Smooth muscle cell of bladder (primary cell): ENCODE data around the gene HES6. TPM values are rescaled to one million over a fixed set of nuclear protein-coding genes. Genes with fewer than 3 reads are reported as not detected.

ENCODE experiments used
- total RNA-seq: library from RNA; depleted of rRNA; stranded (reverse); fragments of >200 nt; gene quantifications from 2 replicates; pipeline ENCODE4 v1.2.3, GENCODE V29; 2014

The HES6 gene
- 0.92 and 4.0 TPM in 2 replicates for total RNA-seq

DNA sequence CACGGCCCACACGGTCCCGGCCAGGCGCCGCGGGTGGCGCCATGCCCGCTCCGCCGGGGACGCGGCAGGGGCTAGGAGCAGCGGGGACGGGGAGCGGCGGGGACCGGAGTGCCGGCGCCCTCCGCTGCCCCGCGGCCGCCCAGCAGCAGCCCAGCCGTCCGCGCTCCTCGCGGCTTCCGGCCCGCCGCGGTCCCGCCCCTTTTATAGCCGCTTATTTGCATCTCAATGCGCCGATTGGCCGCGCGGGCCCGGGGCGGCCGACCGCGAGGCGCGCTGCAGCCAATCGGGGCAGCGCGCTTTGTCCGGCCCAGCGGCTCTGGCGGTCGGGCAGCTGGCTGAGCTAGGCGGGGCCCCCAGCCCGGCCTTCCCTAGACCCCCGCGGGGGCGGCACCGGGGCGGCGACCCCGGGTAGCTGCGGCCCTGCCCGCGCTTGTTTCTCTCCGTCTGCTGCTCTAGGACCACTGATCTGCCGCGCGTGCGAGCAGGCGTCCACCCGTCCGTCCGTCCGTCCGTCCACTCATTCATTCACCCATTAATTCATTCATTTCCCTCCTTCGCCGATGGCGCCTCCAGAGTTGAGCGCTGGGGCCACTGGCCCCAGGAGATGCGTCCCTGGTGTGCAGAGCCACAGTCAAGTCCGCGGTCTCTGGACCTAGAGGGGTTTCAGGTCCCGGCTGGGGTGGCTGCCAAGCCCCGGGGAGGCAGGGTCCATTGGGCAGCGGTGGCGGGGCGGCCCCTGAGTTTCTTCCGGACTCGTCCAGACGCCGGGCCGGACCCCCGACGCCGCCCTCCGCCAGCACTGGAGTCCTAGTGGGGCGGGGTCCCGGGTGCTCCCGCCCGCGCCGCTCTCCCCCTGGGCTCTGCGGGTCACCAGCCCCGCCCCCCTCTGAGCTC is at the start of gene HES6:
Gene HES6, minus strand, starts transcription at position 176 of the 894 bp plus-strand sequence. Its CDS starts 133 bp downstream, at position 43.

DNA sequence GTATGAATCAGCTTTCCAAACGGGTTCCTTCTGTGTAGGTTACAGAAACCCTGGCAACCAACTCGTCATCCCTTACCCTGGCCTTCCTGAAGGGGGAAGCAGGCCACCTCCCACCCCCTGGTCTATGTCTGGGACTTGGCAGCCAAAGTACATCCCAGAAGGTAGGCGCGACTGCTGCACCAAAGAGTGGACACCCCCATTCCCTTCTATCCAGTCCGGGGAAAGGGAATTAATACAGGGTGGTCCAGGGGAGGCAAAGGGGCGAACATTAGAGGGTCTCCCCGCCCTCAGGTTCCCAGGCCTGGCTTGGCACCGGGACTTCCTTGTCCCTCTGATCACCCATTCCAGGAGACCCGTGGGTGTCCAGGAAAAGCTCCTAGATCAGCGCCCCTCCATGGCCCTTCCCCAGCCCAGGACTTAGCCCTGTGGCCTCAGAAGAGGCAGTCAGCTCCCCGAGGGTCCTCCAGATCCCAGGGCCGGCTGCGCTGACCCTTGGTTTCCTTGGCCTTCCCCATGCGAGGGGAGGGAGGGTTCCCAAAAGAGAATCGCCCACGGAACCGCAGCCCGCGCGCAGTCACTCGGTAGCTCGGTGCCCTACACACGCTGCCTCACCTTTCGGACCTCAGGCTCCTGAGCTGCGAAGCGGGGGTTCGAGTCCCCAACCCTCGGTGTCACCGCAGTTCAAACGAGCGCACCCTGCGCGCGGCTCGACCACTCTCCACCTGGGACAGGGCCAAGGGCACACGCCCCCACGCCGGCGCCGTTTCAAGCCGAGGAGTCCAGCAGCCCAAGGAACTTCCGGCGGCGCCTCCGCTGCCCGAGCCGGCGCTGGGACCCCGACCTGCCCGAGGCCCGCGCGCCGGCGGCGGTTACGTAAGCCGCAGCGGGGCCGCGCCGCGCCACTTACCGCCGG is 48.2 kb upstream of the HES6 start, which contains the start of gene PER2:
Gene PER2, minus strand, starts transcription at position 874 of the 913 bp plus-strand sequence. CDS start 10,674 bp downstream, outside the sequence.

DNA sequence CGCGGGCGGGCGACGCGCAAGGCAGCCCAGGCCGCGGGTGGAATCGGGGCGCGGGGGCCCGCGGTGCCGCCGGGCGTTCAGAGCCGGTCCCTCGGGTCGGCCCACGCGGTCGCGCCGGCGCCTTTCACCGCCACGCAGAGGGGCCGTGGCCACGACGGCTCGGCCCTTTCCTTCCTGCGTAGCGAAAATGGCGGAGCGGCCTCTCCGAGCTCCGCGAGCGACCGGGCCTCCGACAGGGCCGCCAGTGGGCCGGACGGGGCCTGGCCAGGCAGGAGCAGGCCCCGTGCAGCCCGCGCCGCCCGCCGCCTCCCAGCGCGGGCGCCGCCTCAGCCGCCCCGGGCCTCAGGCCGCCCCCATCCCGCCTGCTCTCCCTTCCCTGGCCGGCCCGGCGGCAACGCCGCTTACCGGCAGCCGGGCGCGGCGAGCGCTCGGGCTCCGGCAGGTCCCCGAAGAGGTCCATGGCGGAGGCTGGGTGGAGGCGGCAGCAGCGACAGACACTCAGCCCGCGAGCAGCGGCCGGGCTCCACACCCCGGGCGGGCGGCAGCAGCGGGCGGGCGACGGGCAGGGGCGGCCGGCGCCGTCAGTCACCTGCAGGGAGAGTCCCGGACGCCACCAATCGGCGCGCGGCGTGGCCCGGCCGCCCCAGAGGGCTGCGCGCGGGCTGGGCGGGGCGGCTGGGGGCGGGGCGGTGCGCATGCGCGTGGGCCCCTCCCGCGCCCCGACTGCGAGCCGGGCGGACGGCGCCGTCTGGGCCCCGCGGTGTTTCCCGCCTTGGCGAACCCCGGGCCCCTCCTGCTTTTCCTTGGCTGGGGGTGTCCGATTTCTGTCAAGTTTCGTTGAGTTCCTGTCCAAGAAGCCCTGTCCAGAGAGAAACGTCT is 36.5 kb downstream of the HES6 start, which contains the start of gene ILKAP:
Gene ILKAP, minus strand, starts transcription at position 602 of the 879 bp plus-strand sequence. Its CDS starts 142 bp downstream, at position 460.

Other genes with a start within 250 kb of the HES6 start
- 8.7 and 11.1 TPM in 2 replicates for gene SCLY, start 179.0 kb downstream of the HES6 start, total RNA-seq
- gene ESPNL, start 139.7 kb downstream of the HES6 start, total RNA-seq, result 2.3 and 2.4 TPM in 2 replicates
- 0.46 and 0.57 TPM in 2 replicates for gene KLHL30, start 101.4 kb downstream of the HES6 start, total RNA-seq
- 1.7 and 7.3 TPM in 2 replicates for gene ERFE, start 81.1 kb downstream of the HES6 start, total RNA-seq
- 18.9 and 21.0 TPM in 2 replicates for gene ILKAP, start 36.3 kb downstream of the HES6 start, total RNA-seq
- gene PER2, start 48.6 kb upstream of the HES6 start, total RNA-seq, result 2.0 and 2.8 TPM in 2 replicates
- 9.9 and 11.9 TPM in 2 replicates for gene TRAF3IP1, start 80.5 kb upstream of the HES6 start, total RNA-seq
- gene ASB1, start 186.9 kb upstream of the HES6 start, total RNA-seq, result 17.1 and 24.0 TPM in 2 replicates